Measurements from ENCODE around the gene CCNL2.
A peak's percentile ranks its signal among the peaks of the same experiment; 100 is the strongest.

CCNL2 gene

GRCh38 chr1:1437904-1438376 lies 38.8 kb upstream of the CCNL2 start:
- peaks cover 92% of the 10 kb centered on the region for H3K4me1 ChIP-seq
- no peak for TF ChIP-seq Cebpa-rat (IDR thresholded peaks at IDR 0.05)
- peak overlapping the region; percentile 94; the same call in 1 of the 2 replicates for H3K27ac ChIP-seq
- peak overlapping the region; percentile 82 for H3K9ac ChIP-seq
- no peaks in the 10 kb centered on the region for H3K27me3 ChIP-seq
- no peaks in the 10 kb centered on the region for H3K9me3 ChIP-seq
- peaks cover 12% of the 10 kb centered on the region; the same call in 1 of the 2 replicates for H3K36me3 ChIP-seq
- H4K20me1 ChIP-seq = peaks cover 53% of the 10 kb centered on the region
- peak overlapping the region; percentile 100 for H3K4me2 ChIP-seq
- H3K4me3 ChIP-seq = peak overlapping the region; percentile 75

- H3K4me3 ChIP-seq = peak overlapping the region; percentile 75
- H4K20me1 ChIP-seq = peaks cover 53% of the 10 kb centered on the region
Observed at GRCh38 chr1:1437033-1437903, 38.1 kb upstream of the CCNL2 start.

GRCh38 chr1:1436630-1437032 lies 37.5 kb upstream of the CCNL2 start:
- H3K9ac ChIP-seq = peak overlapping the region; percentile 82
- peaks cover 53% of the 10 kb centered on the region for H4K20me1 ChIP-seq
- peaks cover 12% of the 10 kb centered on the region; the same call in 1 of the 2 replicates for H3K36me3 ChIP-seq
- H3K4me1 ChIP-seq = peaks cover 96% of the 10 kb centered on the region
- no peaks in the 10 kb centered on the region for H3K9me3 ChIP-seq
- peak overlapping the region; percentile 75 for H3K4me3 ChIP-seq
- no peak for TF ChIP-seq Cebpa-rat (IDR thresholded peaks at IDR 0.05)
- H3K27me3 ChIP-seq = no peaks in the 10 kb centered on the region
- H3K27ac ChIP-seq = peak overlapping the region; percentile 94; the same call in 1 of the 2 replicates
- peak overlapping the region; percentile 100 for H3K4me2 ChIP-seq

More at GRCh38 chr1:1437033-1437903, 38.1 kb upstream of the CCNL2 start:
- no peak for TF ChIP-seq Cebpa-rat (IDR thresholded peaks at IDR 0.05)
- Histone ChIP-seq H3K27ac (peak overlapping the region; percentile 94; the same call in 1 of the 2 replicates), H3K9me3 (no peaks in the 10 kb centered on the region), H3K36me3 (peaks cover 12% of the 10 kb centered on the region; the same call in 1 of the 2 replicates), H3K4me1 (peaks cover 96% of the 10 kb centered on the region), H3K4me2 (peak overlapping the region; percentile 100), H3K27me3 (no peaks in the 10 kb centered on the region), H3K9ac (peak overlapping the region; percentile 82)

- no peak for TF ChIP-seq Cebpa-rat (IDR thresholded peaks at IDR 0.05)
- Histone ChIP-seq H3K9me3 (no peaks in the 10 kb centered on the region), H3K4me2 (peak overlapping the region; percentile 100), H4K20me1 (peaks cover 49% of the 10 kb centered on the region), H3K27ac (peak overlapping the region; percentile 94; the same call in 1 of the 2 replicates), H3K4me3 (peak overlapping the region; percentile 75), H3K36me3 (peaks cover 12% of the 10 kb centered on the region; the same call in 1 of the 2 replicates), H3K4me1 (peaks cover 96% of the 10 kb centered on the region), H3K9ac (peak overlapping the region; percentile 82), H3K27me3 (no peaks in the 10 kb centered on the region)
Observed at GRCh38 chr1:1435911-1436629, 36.9 kb upstream of the CCNL2 start.

- Histone ChIP-seq H3K9ac (peak within 1 kb of the TSS; percentile 82), H3K27ac (peak within 1 kb of the TSS; percentile 94), H3K36me3 (peaks cover 12% of the 10 kb centered on the region; the same call in 1 of the 2 replicates), H3K4me2 (peak within 1 kb of the TSS; percentile 100), H3K4me1 (peaks cover 96% of the 10 kb centered on the region), H3K27me3 (no peaks in the 10 kb centered on the region), H3K4me3 (peak within 1 kb of the TSS; percentile 75), H4K20me1 (peaks cover 41% of the 10 kb centered on the region), H3K9me3 (no peaks in the 10 kb centered on the region)
- TF ChIP-seq Cebpa-rat (IDR thresholded peaks at IDR 0.05) = no peak
Observed at GRCh38 chr1:1435106-1435903, 36.2 kb upstream of the CCNL2 start, which contains the start of gene VWA1. TSS of gene VWA1 (plus strand) at chr1:1435690. CDS start at chr1:1435749, 59 bp downstream.

- Histone ChIP-seq H3K36me3 (peaks cover 10% of the 10 kb centered on the region; the same call in 1 of the 2 replicates), H3K27ac (peak overlapping the region; percentile 94), H4K20me1 (peaks cover 36% of the 10 kb centered on the region), H3K9me3 (no peaks in the 10 kb centered on the region), H3K27me3 (no peaks in the 10 kb centered on the region), H3K4me2 (peak overlapping the region; percentile 100), H3K4me3 (peak overlapping the region; percentile 75), H3K9ac (peak overlapping the region; percentile 82), H3K4me1 (peaks cover 96% of the 10 kb centered on the region)
- no peak for TF ChIP-seq Cebpa-rat (IDR thresholded peaks at IDR 0.05)
Observed at GRCh38 chr1:1434824-1435105, 35.6 kb upstream of the CCNL2 start.

GRCh38 chr1:1434131-1434823 lies 35.1 kb upstream of the CCNL2 start:
- H3K9ac ChIP-seq = peak overlapping the region; percentile 82
- H3K36me3 ChIP-seq = peaks cover 5% of the 10 kb centered on the region; the same call in 1 of the 2 replicates
- H3K27me3 ChIP-seq = no peaks in the 10 kb centered on the region
- H4K20me1 ChIP-seq = peaks cover 34% of the 10 kb centered on the region
- TF ChIP-seq Cebpa-rat (IDR thresholded peaks at IDR 0.05) = no peak
- H3K27ac ChIP-seq = peak overlapping the region; percentile 94
- H3K4me2 ChIP-seq = peak overlapping the region; percentile 100
- H3K4me1 ChIP-seq = peaks cover 96% of the 10 kb centered on the region
- no peaks in the 10 kb centered on the region for H3K9me3 ChIP-seq
- peak overlapping the region; percentile 75 for H3K4me3 ChIP-seq

GRCh38 chr1:1433804-1434130 lies 34.6 kb upstream of the CCNL2 start:
- Histone ChIP-seq H3K36me3 (0 out of 2 replicates have a peak, but pooled peaks cover under 1% of the 10 kb centered on the region), H3K9me3 (no peaks in the 10 kb centered on the region), H4K20me1 (peaks cover 29% of the 10 kb centered on the region), H3K4me1 (peaks cover 96% of the 10 kb centered on the region), H3K4me3 (peak overlapping the region; percentile 75), H3K27me3 (no peaks in the 10 kb centered on the region), H3K27ac (peak overlapping the region; percentile 94), H3K9ac (peak overlapping the region; percentile 82), H3K4me2 (peak overlapping the region; percentile 100)
- no peak for TF ChIP-seq Cebpa-rat (IDR thresholded peaks at IDR 0.05)
